GM19455 (cell line): ENCODE results near the gene APAF1.

Experiments
- ATAC-seq: cut with Tn5 transposase; IDR thresholded peaks from one replicate; pipeline ENCODE4 v1.9.1; 2021; ENCODE audit not compliant: unreplicated experiment

Gene APAF1

GRCh38 chr12:98725476-98726247, 80.6 kb downstream of the APAF1 start:
- peak; percentile 89 for ATAC-seq

GRCh38 chr12:98727196-98727595, 82.1 kb downstream of the APAF1 start:
- ATAC-seq = no peak

- no peak for ATAC-seq
These were observed 85.3 kb downstream of the APAF1 start for GRCh38 chr12:98730412-98730811.

- no peak for ATAC-seq
These were observed 88.7 kb downstream of the APAF1 start for GRCh38 chr12:98733667-98734350.

GRCh38 chr12:98735821-98736220, 90.7 kb downstream of the APAF1 start:
- ATAC-seq = no peak

- ATAC-seq = no peak
These were observed 91.5 kb downstream of the APAF1 start for GRCh38 chr12:98736352-98737321.

GRCh38 chr12:98737322-98737712, 92.2 kb downstream of the APAF1 start:
- ATAC-seq = no peak

GRCh38 chr12:98738002-98738401, 92.9 kb downstream of the APAF1 start:
- no peak for ATAC-seq

- ATAC-seq = no peak
These were observed 93.4 kb downstream of the APAF1 start for GRCh38 chr12:98738539-98738938.

- ATAC-seq = no peak
These were observed 95.7 kb downstream of the APAF1 start for GRCh38 chr12:98740751-98741150.

GRCh38 chr12:98741196-98741555, 96.1 kb downstream of the APAF1 start:
- ATAC-seq = no peak

- no peak for ATAC-seq
These were observed 96.6 kb downstream of the APAF1 start for GRCh38 chr12:98741556-98742265.

GRCh38 chr12:98743362-98743953, 98.4 kb downstream of the APAF1 start:
- ATAC-seq = peak; percentile 54

GRCh38 chr12:98744680-98745079, 99.6 kb downstream of the APAF1 start:
- ATAC-seq = no peak

- no peak for ATAC-seq
These were observed 100.7 kb downstream of the APAF1 start for GRCh38 chr12:98745578-98746391.

GRCh38 chr12:98748463-98748862, 103.4 kb downstream of the APAF1 start:
- ATAC-seq = no peak

GRCh38 chr12:98750511-98750910, 105.4 kb downstream of the APAF1 start:
- ATAC-seq = no peak

GRCh38 chr12:98751580-98752115, 106.6 kb downstream of the APAF1 start:
- no peak for ATAC-seq

GRCh38 chr12:98752726-98753125, 107.6 kb downstream of the APAF1 start:
- no peak for ATAC-seq
